Panc1 (cell line): ENCODE measurements around the gene ATG16L2.

Experiments used
- CTCF ChIP-seq: fragments of 450-650 bp; IDR thresholded peaks from 2 replicates; pipeline ENCODE4 v1.5.1; 2017; ENCODE audit warnings: mild to moderate bottlenecking
- POLR2AphosphoS5 ChIP-seq: IDR thresholded peaks from 2 replicates; pipeline ENCODE4 v1.6.1; 2012; ENCODE audit warnings: mild to moderate bottlenecking, low read depth, low read length, moderate library complexity
- REST ChIP-seq, 2 experiments: IDR thresholded peaks; 2 replicates each; pipeline ENCODE4 v1.6.1; 2011 to 2012; ENCODE audit warnings: low read depth in 2 of 2, control low read depth in 1 of 2, low read length in 1 of 2, mild to moderate bottlenecking in 1 of 2, moderate library complexity in 1 of 2; ENCODE audit not compliant: insufficient read depth in 1 of 2
- TCF7L2 ChIP-seq: IDR thresholded peaks from 2 replicates; pipeline ENCODE4 v1.6.1; 2011; ENCODE audit warnings: mild to moderate bottlenecking, low read depth, low read length, inconsistent platforms

DNA sequence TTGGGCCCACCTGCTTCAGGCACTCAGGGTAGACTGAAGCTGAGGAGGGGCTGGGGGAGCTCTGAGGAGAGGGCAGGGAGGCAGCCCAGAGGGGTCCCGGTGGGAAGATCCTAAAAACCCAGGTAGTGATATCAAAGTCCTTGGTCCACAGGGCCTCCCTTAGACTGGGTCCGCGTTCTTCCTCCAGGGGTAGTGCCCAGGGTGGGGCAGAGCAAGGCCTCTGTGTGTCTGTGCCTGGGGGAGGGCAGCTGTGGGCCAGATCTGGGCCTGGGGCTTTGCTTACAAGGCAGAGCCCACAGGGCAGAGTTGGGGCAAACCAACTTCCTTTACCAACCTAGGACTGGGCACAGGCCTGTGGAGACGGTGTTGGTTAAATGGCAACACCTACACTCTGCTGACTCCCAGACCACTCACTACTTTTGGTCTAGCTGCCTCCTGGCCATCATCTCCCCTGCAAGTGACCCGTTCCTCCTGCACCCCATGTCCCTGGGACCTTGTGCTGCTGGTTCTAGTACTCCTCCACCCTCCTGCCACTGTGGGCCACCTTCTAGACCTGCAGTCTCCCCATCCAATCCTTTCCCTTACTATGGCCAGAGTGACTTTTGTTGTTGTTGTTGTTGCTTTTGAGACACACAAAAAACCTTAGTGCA lies 15.8 kb downstream of the ATG16L2 start:
- TF ChIP-seq CTCF (no peak), POLR2AphosphoS5 (no peak), TCF7L2 (no peak), REST (IDR thresholded peaks at IDR 0.05; ENCODE audit: insufficient read depth in 1 of 2, low read depth in 2 of 2, low read length in 1 of 2) (no peak)
